ENCODE measurements around the gene ANKRD28.
"Not testable (repeated sequence)": the region's sequence is repeated elsewhere in the genome, so short reads cannot be mapped to it uniquely, and the experiment has no call there.

Gene ANKRD28

GRCh38 chr3:15787941-15788340 is 9.8 kb downstream of the ANKRD28 start:
- Histone ChIP-seq H3K4me1 (ENCODE audit: control insufficient read depth in 1 of 2, insufficient read depth in 2 of 2, low read length in 2 of 2) (no peaks in the 10 kb centered on the region), H3K36me3 (ENCODE audit: control insufficient read depth in 1 of 2, insufficient read depth in 2 of 2, low read length in 2 of 2) (peaks cover under 1 to 3% of the 10 kb centered on the region in 2 donors), H3K27ac (ENCODE audit: low read length) (no peak overlapping the region), H3K9me3 (ENCODE audit: control insufficient read depth in 1 of 2, low read length in 2 of 2) (no peaks in the 10 kb centered on the region), H3K27me3 (ENCODE audit: low read depth, low read length) (no peaks in the 10 kb centered on the region), H3K4me3 (ENCODE audit: low read depth in 1 of 2, low read length in 2 of 2) (no peak overlapping the region)

GRCh38 chr3:15787526-15787925 is 10.3 kb downstream of the ANKRD28 start:
- no peaks in the 10 kb centered on the region for H3K9me3 ChIP-seq (ENCODE audit: control insufficient read depth in 1 of 2, low read length in 2 of 2)
- peaks cover 0 to 3% of the 10 kb centered on the region in 2 donors for H3K36me3 ChIP-seq (ENCODE audit: control insufficient read depth in 1 of 2, insufficient read depth in 2 of 2, low read length in 2 of 2)
- no peaks in the 10 kb centered on the region for H3K4me1 ChIP-seq (ENCODE audit: control insufficient read depth in 1 of 2, insufficient read depth in 2 of 2, low read length in 2 of 2)
- H3K27ac ChIP-seq (ENCODE audit: low read length), result no peak overlapping the region
- H3K27me3 ChIP-seq (ENCODE audit: low read depth, low read length), result no peaks in the 10 kb centered on the region
- H3K4me3 ChIP-seq (ENCODE audit: low read depth in 1 of 2, low read length in 2 of 2), result no peak overlapping the region

GRCh38 chr3:15783361-15783969 is 14.3 kb downstream of the ANKRD28 start:
- H3K9me3 ChIP-seq (ENCODE audit: control insufficient read depth in 1 of 2, low read length in 2 of 2), result no peaks in the 10 kb centered on the region
- H3K4me1 ChIP-seq (ENCODE audit: control insufficient read depth in 1 of 2, insufficient read depth in 2 of 2, low read length in 2 of 2), result no peaks in the 10 kb centered on the region
- peaks cover 0 to 3% of the 10 kb centered on the region in 2 donors for H3K36me3 ChIP-seq (ENCODE audit: control insufficient read depth in 1 of 2, insufficient read depth in 2 of 2, low read length in 2 of 2)
- H3K4me3 ChIP-seq (ENCODE audit: low read depth in 1 of 2, low read length in 2 of 2), result no peak overlapping the region
- H3K27me3 ChIP-seq (ENCODE audit: low read depth, low read length), result no peaks in the 10 kb centered on the region
- H3K27ac ChIP-seq (ENCODE audit: low read length), result no peak overlapping the region

- Histone ChIP-seq H3K27ac (ENCODE audit: low read length) (no peak overlapping the region), H3K4me1 (ENCODE audit: control insufficient read depth in 1 of 2, insufficient read depth in 2 of 2, low read length in 2 of 2) (peaks cover 0 to 3% of the 10 kb centered on the region in 2 donors), H3K36me3 (ENCODE audit: control insufficient read depth in 1 of 2, insufficient read depth in 2 of 2, low read length in 2 of 2) (peaks cover 0 to 2% of the 10 kb centered on the region in 2 donors)
These were observed 15.3 kb downstream of the ANKRD28 start for GRCh38 chr3:15782429-15782828.

GRCh38 chr3:15781637-15782402 is 16.0 kb downstream of the ANKRD28 start:
- Histone ChIP-seq H3K4me3 (ENCODE audit: low read depth in 1 of 2, low read length in 2 of 2) (no peak overlapping the region), H3K27ac (ENCODE audit: low read length) (no peak overlapping the region), H3K36me3 (ENCODE audit: control insufficient read depth in 1 of 2, insufficient read depth in 2 of 2, low read length in 2 of 2) (no peaks in the 10 kb centered on the region), H3K27me3 (ENCODE audit: low read depth, low read length) (no peaks in the 10 kb centered on the region), H3K9me3 (ENCODE audit: control insufficient read depth in 1 of 2, low read length in 2 of 2) (no peaks in the 10 kb centered on the region), H3K4me1 (ENCODE audit: control insufficient read depth in 1 of 2, insufficient read depth in 2 of 2, low read length in 2 of 2) (peaks cover 0 to 3% of the 10 kb centered on the region in 2 donors)

More at GRCh38 chr3:15782429-15782828, 15.3 kb downstream of the ANKRD28 start:
- Histone ChIP-seq H3K27me3 (ENCODE audit: low read depth, low read length) (no peaks in the 10 kb centered on the region), H3K4me3 (ENCODE audit: low read depth in 1 of 2, low read length in 2 of 2) (no peak overlapping the region), H3K9me3 (ENCODE audit: control insufficient read depth in 1 of 2, low read length in 2 of 2) (no peaks in the 10 kb centered on the region)

GRCh38 chr3:15781131-15781530 is 16.6 kb downstream of the ANKRD28 start:
- Histone ChIP-seq H3K27me3 (ENCODE audit: low read depth, low read length) (no peaks in the 10 kb centered on the region), H3K4me3 (ENCODE audit: low read depth in 1 of 2, low read length in 2 of 2) (no peak overlapping the region), H3K36me3 (ENCODE audit: control insufficient read depth in 1 of 2, insufficient read depth in 2 of 2, low read length in 2 of 2) (no peaks in the 10 kb centered on the region), H3K4me1 (ENCODE audit: control insufficient read depth in 1 of 2, insufficient read depth in 2 of 2, low read length in 2 of 2) (peaks cover 0 to 3% of the 10 kb centered on the region in 2 donors), H3K9me3 (ENCODE audit: control insufficient read depth in 1 of 2, low read length in 2 of 2) (no peaks in the 10 kb centered on the region), H3K27ac (ENCODE audit: low read length) (no peak overlapping the region)

GRCh38 chr3:15779111-15779510 is 18.7 kb downstream of the ANKRD28 start:
- Histone ChIP-seq H3K27ac (ENCODE audit: low read length) (no peak overlapping the region), H3K4me1 (ENCODE audit: control insufficient read depth in 1 of 2, insufficient read depth in 2 of 2, low read length in 2 of 2) (peaks cover 0 to 3% of the 10 kb centered on the region in 2 donors)

GRCh38 chr3:15778332-15778858 is 19.4 kb downstream of the ANKRD28 start:
- peaks cover 0 to 3% of the 10 kb centered on the region in 2 donors for H3K4me1 ChIP-seq (ENCODE audit: control insufficient read depth in 1 of 2, insufficient read depth in 2 of 2, low read length in 2 of 2)
- H3K36me3 ChIP-seq (ENCODE audit: control insufficient read depth in 1 of 2, insufficient read depth in 2 of 2, low read length in 2 of 2), result no peaks in the 10 kb centered on the region
- H3K27me3 ChIP-seq (ENCODE audit: low read depth, low read length), result no peaks in the 10 kb centered on the region
- H3K4me3 ChIP-seq (ENCODE audit: low read depth in 1 of 2, low read length in 2 of 2), result no peak overlapping the region
- H3K27ac ChIP-seq (ENCODE audit: low read length), result no peak overlapping the region
- no peaks in the 10 kb centered on the region for H3K9me3 ChIP-seq (ENCODE audit: control insufficient read depth in 1 of 2, low read length in 2 of 2)

More at GRCh38 chr3:15779111-15779510, 18.7 kb downstream of the ANKRD28 start:
- Histone ChIP-seq H3K36me3 (ENCODE audit: control insufficient read depth in 1 of 2, insufficient read depth in 2 of 2, low read length in 2 of 2) (no peaks in the 10 kb centered on the region), H3K27me3 (ENCODE audit: low read depth, low read length) (no peaks in the 10 kb centered on the region), H3K4me3 (ENCODE audit: low read depth in 1 of 2, low read length in 2 of 2) (no peak overlapping the region), H3K9me3 (ENCODE audit: control insufficient read depth in 1 of 2, low read length in 2 of 2) (no peaks in the 10 kb centered on the region)

- H3K4me3 ChIP-seq (ENCODE audit: low read depth in 1 of 2, low read length in 2 of 2); H3K27ac ChIP-seq (ENCODE audit: low read length); H3K36me3 ChIP-seq (ENCODE audit: control insufficient read depth in 1 of 2, insufficient read depth in 2 of 2, low read length in 2 of 2); H3K27me3 ChIP-seq (ENCODE audit: low read depth, low read length); H3K4me1 ChIP-seq (ENCODE audit: control insufficient read depth in 1 of 2, insufficient read depth in 2 of 2, low read length in 2 of 2); H3K9me3 ChIP-seq (ENCODE audit: control insufficient read depth in 1 of 2, low read length in 2 of 2): not testable (repeated sequence)
These were observed 22.7 kb downstream of the ANKRD28 start for GRCh38 chr3:15774931-15775560.

- Histone ChIP-seq H3K27me3 (ENCODE audit: low read depth, low read length) (no peaks in the 10 kb centered on the region), H3K9me3 (ENCODE audit: control insufficient read depth in 1 of 2, low read length in 2 of 2) (no peaks in the 10 kb centered on the region), H3K4me3 (ENCODE audit: low read depth in 1 of 2, low read length in 2 of 2) (no peak overlapping the region), H3K27ac (ENCODE audit: low read length) (no peak overlapping the region), H3K4me1 (ENCODE audit: control insufficient read depth in 1 of 2, insufficient read depth in 2 of 2, low read length in 2 of 2) (no peaks in the 10 kb centered on the region), H3K36me3 (ENCODE audit: control insufficient read depth in 1 of 2, insufficient read depth in 2 of 2, low read length in 2 of 2) (no peaks in the 10 kb centered on the region)
These were observed 26.3 kb downstream of the ANKRD28 start for GRCh38 chr3:15771444-15771843.

- no peaks in the 10 kb centered on the region for H3K9me3 ChIP-seq (ENCODE audit: control insufficient read depth in 1 of 2, low read length in 2 of 2)
- H3K4me3 ChIP-seq (ENCODE audit: low read depth in 1 of 2, low read length in 2 of 2), result no peak overlapping the region
- no peaks in the 10 kb centered on the region for H3K36me3 ChIP-seq (ENCODE audit: control insufficient read depth in 1 of 2, insufficient read depth in 2 of 2, low read length in 2 of 2)
- no peaks in the 10 kb centered on the region for H3K27me3 ChIP-seq (ENCODE audit: low read depth, low read length)
- H3K27ac ChIP-seq (ENCODE audit: low read length), result peak overlapping the region; percentile 51
- H3K4me1 ChIP-seq (ENCODE audit: control insufficient read depth in 1 of 2, insufficient read depth in 2 of 2, low read length in 2 of 2), result no peaks in the 10 kb centered on the region
These were observed 28.4 kb downstream of the ANKRD28 start for GRCh38 chr3:15769256-15769915.

Data from muscle layer of duodenum (tissue), 2 donors.